Activated T-cell treated with anti-CD3 and anti-CD28 coated beads, Interleukin-2, amount 50 U/mL, for 1 hour (primary cell): ENCODE results near the gene CPSF4L.

Experiments used
- DNase-seq: peaks from one replicate; pipeline ENCODE4 v3.0.0-alpha.2; 2020

Gene CPSF4L

GRCh38 chr17:73199751-73200317 is 61.8 kb downstream of the CPSF4L start:
- DNase-seq = no peak

GRCh38 chr17:73198930-73199260 is 62.8 kb downstream of the CPSF4L start:
- DNase-seq = no peak
